ENCODE measurements around the gene DNAAF2.

- TF ChIP-seq CTCF (IDR thresholded peaks at IDR 0.05) (no peak), POLR2A (IDR thresholded peaks at IDR 0.05) (no peak)
These were observed 45.7 kb downstream of the DNAAF2 start for GRCh38 chr14:49589387-49589786.
